22Rv1 (cell line): ENCODE measurements around the gene FEN1.
A peak's percentile ranks its signal among the peaks of the same experiment; 100 is the strongest.

ENCODE experiments used
- H3K27ac ChIP-seq: fragments of 450-650 bp; 2 replicates; pipeline ENCODE4 v1.5.1; 2017
- CTCF ChIP-seq: fragments of 450-650 bp; IDR thresholded peaks from 2 replicates; pipeline ENCODE4 v1.5.1; 2017; ENCODE audit warnings: mild to moderate bottlenecking
- ZFX ChIP-seq: fragments of 450-650 bp; IDR thresholded peaks from 2 replicates; pipeline ENCODE4 v1.6.1; 2017; ENCODE audit warnings: antibody characterized with exemption, borderline replicate concordance

FEN1 gene

GRCh38 chr11:61766353-61766841, 26.3 kb upstream of the FEN1 start:
- TF ChIP-seq ZFX, result no peak
- no peak for TF ChIP-seq CTCF
- no peak overlapping the region for H3K27ac ChIP-seq

GRCh38 chr11:61768376-61769076, 24.2 kb upstream of the FEN1 start:
- no peak for TF ChIP-seq CTCF
- no peak for TF ChIP-seq ZFX
- no peak overlapping the region for H3K27ac ChIP-seq

- H3K27ac ChIP-seq, result no peak overlapping the region
- TF ChIP-seq CTCF (no peak), ZFX (no peak)
Measured at GRCh38 chr11:61769169-61769920, 23.4 kb upstream of the FEN1 start.

- no peak for TF ChIP-seq CTCF
- TF ChIP-seq ZFX, result no peak
- no peak overlapping the region for H3K27ac ChIP-seq
Measured at GRCh38 chr11:61769946-61770683, 22.6 kb upstream of the FEN1 start.

GRCh38 chr11:61771195-61771894, 21.4 kb upstream of the FEN1 start:
- H3K27ac ChIP-seq, result no peak overlapping the region
- no peak for TF ChIP-seq ZFX
- no peak for TF ChIP-seq CTCF

GRCh38 chr11:61771985-61772455, 20.7 kb upstream of the FEN1 start:
- H3K27ac ChIP-seq, result peak overlapping the region; percentile 17; the same call in 1 of the 2 replicates

More at GRCh38 chr11:61771985-61772455, 20.7 kb upstream of the FEN1 start:
- TF ChIP-seq CTCF, result no peak
- no peak for TF ChIP-seq ZFX
